ENCODE measurements around the gene ZNF277.

DNA sequence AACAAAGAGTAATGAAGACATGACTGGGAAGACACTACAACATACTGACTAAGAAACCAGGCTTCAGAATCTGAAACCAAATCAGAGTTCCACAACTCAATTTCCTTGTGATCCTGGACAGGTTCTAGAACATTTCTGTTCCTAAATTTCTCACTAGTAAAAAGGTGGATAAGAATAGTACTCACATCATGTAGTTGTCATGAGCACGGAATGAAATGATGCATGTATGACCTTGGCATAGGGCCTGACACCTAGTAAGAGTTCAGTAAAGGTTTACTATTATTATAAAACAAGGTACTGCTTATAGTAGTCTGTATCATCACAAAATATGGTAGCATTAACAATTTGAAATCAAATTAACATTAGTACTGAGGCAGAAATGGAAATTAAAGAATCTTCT, 20.2 kb upstream of the ZNF277 start:
- TF ChIP-seq ZNF561 (tag by site-specific recombination; IDR thresholded peaks at IDR 0.05; ENCODE audit: borderline replicate concordance) (no peak), REST (tag by site-specific recombination; IDR thresholded peaks at IDR 0.05) (no peak), ELK4 (IDR thresholded peaks at IDR 0.05; ENCODE audit: borderline replicate concordance, low read depth, low read length) (no peak), ZNF623 (tag by site-specific recombination; IDR thresholded peaks at IDR 0.05) (no peak), ZNF571 (tag by site-specific recombination; IDR thresholded peaks at IDR 0.05) (no peak)
- TF ChIP-seq, protein P1, sequence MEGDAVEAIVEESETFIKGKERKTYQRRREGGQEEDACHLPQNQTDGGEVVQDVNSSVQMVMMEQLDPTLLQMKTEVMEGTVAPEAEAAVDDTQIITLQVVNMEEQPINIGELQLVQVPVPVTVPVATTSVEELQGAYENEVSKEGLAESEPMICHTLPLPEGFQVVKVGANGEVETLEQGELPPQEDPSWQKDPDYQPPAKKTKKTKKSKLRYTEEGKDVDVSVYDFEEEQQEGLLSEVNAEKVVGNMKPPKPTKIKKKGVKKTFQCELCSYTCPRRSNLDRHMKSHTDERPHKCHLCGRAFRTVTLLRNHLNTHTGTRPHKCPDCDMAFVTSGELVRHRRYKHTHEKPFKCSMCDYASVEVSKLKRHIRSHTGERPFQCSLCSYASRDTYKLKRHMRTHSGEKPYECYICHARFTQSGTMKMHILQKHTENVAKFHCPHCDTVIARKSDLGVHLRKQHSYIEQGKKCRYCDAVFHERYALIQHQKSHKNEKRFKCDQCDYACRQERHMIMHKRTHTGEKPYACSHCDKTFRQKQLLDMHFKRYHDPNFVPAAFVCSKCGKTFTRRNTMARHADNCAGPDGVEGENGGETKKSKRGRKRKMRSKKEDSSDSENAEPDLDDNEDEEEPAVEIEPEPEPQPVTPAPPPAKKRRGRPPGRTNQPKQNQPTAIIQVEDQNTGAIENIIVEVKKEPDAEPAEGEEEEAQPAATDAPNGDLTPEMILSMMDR (tag by site-specific recombination; IDR thresholded peaks at IDR 0.05): no peak
- TF ChIP-seq, protein P2, sequence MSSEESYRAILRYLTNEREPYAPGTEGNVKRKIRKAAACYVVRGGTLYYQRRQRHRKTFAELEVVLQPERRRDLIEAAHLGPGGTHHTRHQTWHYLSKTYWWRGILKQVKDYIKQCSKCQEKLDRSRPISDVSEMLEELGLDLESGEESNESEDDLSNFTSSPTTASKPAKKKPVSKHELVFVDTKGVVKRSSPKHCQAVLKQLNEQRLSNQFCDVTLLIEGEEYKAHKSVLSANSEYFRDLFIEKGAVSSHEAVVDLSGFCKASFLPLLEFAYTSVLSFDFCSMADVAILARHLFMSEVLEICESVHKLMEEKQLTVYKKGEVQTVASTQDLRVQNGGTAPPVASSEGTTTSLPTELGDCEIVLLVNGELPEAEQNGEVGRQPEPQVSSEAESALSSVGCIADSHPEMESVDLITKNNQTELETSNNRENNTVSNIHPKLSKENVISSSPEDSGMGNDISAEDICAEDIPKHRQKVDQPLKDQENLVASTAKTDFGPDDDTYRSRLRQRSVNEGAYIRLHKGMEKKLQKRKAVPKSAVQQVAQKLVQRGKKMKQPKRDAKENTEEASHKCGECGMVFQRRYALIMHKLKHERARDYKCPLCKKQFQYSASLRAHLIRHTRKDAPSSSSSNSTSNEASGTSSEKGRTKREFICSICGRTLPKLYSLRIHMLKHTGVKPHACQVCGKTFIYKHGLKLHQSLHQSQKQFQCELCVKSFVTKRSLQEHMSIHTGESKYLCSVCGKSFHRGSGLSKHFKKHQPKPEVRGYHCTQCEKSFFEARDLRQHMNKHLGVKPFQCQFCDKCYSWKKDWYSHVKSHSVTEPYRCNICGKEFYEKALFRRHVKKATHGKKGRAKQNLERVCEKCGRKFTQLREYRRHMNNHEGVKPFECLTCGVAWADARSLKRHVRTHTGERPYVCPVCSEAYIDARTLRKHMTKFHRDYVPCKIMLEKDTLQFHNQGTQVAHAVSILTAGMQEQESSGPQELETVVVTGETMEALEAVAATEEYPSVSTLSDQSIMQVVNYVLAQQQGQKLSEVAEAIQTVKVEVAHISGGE (tag by site-specific recombination; conservative IDR thresholded peaks at IDR 0.05; ENCODE audit: low read depth): no peak
- TF ChIP-seq, protein P3, sequence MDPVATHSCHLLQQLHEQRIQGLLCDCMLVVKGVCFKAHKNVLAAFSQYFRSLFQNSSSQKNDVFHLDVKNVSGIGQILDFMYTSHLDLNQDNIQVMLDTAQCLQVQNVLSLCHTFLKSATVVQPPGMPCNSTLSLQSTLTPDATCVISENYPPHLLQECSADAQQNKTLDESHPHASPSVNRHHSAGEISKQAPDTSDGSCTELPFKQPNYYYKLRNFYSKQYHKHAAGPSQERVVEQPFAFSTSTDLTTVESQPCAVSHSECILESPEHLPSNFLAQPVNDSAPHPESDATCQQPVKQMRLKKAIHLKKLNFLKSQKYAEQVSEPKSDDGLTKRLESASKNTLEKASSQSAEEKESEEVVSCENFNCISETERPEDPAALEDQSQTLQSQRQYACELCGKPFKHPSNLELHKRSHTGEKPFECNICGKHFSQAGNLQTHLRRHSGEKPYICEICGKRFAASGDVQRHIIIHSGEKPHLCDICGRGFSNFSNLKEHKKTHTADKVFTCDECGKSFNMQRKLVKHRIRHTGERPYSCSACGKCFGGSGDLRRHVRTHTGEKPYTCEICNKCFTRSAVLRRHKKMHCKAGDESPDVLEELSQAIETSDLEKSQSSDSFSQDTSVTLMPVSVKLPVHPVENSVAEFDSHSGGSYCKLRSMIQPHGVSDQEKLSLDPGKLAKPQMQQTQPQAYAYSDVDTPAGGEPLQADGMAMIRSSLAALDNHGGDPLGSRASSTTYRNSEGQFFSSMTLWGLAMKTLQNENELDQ (tag by site-specific recombination; IDR thresholded peaks at IDR 0.05; ENCODE audit: low read depth): no peak
- TF ChIP-seq, protein P4, sequence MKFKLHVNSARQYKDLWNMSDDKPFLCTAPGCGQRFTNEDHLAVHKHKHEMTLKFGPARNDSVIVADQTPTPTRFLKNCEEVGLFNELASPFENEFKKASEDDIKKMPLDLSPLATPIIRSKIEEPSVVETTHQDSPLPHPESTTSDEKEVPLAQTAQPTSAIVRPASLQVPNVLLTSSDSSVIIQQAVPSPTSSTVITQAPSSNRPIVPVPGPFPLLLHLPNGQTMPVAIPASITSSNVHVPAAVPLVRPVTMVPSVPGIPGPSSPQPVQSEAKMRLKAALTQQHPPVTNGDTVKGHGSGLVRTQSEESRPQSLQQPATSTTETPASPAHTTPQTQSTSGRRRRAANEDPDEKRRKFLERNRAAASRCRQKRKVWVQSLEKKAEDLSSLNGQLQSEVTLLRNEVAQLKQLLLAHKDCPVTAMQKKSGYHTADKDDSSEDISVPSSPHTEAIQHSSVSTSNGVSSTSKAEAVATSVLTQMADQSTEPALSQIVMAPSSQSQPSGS (tag by site-specific recombination; IDR thresholded peaks at IDR 0.05; ENCODE audit: low read depth): no peak
